GM21737 (cell line): ENCODE data around the gene KIF20A.
"Not testable (repeated sequence)": the region's sequence is repeated elsewhere in the genome, so short reads cannot be mapped to it uniquely, and the experiment has no call there.

ENCODE experiments used
- ATAC-seq: cut with Tn5 transposase; IDR thresholded peaks from one replicate; pipeline ENCODE4 v1.9.1; 2021; ENCODE audit warnings: mild to moderate bottlenecking, moderate library complexity; ENCODE audit not compliant: unreplicated experiment

Gene KIF20A

DNA sequence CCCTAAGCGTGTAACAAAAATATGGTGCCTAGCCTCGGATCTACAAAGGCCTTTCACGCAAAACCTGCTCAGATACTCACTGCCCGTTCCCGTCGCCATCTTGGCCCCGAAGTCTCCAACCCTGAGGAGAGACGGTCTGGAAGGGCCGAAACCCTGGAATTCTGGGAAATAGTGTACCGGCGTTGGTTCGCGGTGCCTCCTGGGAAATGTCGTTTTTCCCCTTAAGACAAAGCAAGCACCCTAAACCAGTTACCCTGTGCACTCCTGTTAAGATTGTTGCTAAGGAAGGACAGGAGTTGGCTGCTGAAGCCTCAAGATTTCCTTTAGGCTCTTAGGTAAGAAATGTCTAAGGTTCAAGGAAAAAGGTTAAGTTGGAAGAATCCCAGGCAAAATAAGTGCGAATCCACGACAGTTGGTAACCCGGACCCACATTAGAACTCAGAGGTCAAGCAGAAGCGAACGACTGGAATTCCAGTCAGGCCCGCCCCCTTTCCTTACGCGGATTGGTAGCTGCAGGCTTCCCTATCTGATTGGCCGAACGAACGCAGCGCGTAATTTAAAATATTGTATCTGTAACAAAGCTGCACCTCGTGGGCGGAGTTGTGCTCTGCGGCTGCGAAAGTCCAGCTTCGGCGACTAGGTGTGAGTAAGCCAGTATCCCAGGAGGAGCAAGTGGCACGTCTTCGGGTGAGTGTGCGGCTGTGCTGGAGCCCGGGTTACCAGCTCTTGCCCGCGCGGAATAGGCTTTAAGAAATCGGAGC lies at the start of gene KIF20A, which contains the start of gene BRD8:
TSS of gene KIF20A (plus strand) at position 597 of the 761 bp plus-strand sequence. CDS start 569 bp downstream, outside the sequence.
TSS of gene BRD8 (minus strand) at position 115 of the 761 bp plus-strand sequence. CDS start at position 99, 16 bp downstream.
- ATAC-seq, result peak; percentile 84

DNA sequence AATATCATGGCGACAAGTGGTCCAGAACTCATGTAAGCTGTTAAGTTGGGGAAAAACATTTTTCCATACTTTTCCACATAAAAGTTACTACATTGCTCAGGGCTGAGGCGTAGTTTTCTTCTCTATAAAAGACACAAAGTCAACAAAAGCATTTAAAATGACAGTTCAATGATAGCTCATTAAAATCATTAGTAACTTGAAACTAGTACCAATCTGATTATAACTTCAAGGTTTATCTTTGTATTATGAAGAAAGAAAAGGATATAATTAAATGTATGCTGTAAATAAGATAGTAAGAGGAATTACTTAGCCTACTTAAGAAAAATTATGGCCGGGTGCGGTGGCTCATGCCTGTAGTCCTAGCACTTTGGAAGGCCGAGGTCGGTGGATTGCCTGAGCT lies 49.6 kb upstream of the KIF20A start:
- no peak for ATAC-seq

- no peak for ATAC-seq
These were observed 46.4 kb upstream of the KIF20A start for GRCh38 chr5:138132543-138132942.

GRCh38 chr5:138138949-138139780 lies 39.7 kb upstream of the KIF20A start, which contains the start of gene NME5:
NME5 (minus strand) TSS chr5:138139428; CDS start chr5:138138780, 648 bp downstream.
- ATAC-seq, result no peak

DNA sequence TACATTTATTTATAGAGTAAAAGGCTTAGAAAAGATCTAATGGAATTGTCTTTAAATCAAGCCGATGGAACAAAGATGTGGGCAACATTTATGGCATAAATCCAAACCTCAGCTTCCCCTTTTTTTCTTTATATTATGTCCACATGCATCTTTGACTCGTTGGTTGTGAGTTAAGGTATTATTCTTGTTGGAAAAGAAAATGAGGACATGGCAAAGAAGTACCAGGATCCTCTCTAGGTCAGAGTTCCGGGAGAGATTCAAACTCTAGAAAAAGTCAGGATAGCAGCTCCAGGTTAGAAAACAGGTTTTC lies 39.2 kb upstream of the KIF20A start:
- no peak for ATAC-seq

- ATAC-seq, result no peak
These were observed 38.6 kb upstream of the KIF20A start for GRCh38 chr5:138140268-138140667.

DNA sequence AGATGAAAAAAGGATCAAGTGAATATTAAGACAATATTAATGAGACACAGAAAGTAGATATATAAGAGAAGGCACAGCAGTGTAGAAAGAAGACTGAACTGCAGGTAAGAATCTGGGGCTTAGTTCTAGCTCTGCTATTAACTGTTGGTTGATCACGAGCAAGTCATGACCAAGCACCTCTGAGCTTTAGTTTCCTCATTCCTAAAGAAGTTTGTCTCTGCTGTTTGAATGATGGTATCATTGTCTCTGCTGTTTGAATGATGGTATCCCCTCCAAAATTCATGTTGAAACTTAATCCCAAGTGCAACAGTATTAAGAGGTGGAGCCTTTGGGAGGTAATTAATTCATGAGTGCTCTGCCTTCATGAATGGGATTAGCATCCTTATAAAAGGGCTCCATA lies 37.2 kb upstream of the KIF20A start:
- no peak for ATAC-seq

GRCh38 chr5:138143578-138143977 lies 35.3 kb upstream of the KIF20A start:
- not testable (repeated sequence) for ATAC-seq

- ATAC-seq, result no peak
These were observed 30.1 kb upstream of the KIF20A start for GRCh38 chr5:138148811-138149210.

- no peak for ATAC-seq
These were observed 29.4 kb upstream of the KIF20A start for GRCh38 chr5:138149530-138149929.

DNA sequence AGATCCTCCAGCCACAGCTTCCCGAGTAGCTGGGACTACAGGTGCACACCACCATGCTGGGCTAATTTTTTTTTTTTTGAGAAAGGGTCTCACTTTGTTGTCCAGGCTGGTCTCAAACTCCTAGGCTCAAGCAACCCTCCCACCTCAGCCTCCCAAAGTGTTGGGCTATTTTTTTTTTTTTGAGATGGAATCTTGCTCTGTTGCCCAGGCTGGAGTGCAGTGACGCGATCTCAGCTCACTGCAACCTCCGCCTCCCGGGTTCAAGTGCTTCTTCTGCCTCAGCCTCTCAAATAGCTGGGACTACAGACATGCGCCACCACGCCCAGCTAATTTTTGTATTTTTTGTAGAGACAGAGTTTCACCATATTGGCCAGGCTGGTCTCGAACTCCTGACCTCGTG lies 22.9 kb upstream of the KIF20A start:
- not testable (repeated sequence) for ATAC-seq

GRCh38 chr5:138157626-138158025 lies 21.3 kb upstream of the KIF20A start:
- no peak for ATAC-seq

DNA sequence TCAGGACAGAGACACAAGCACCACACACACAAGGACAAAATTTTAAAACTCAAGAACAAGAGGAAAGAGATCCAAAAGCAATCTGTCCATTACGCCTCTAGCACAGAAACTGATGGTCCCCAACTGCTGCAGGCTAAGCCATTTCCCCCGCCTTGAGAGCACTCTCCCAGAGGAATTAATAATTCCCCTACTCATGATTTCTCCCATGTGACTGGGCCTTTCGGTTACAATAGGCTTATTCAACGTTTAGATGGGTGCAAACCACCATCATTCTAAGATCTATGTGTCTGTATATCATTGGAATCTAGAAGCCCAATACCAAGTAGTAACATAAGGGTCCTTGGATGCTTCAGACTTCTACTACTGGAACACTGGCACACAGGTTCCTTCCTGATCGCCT lies 19.2 kb upstream of the KIF20A start:
- no peak for ATAC-seq

DNA sequence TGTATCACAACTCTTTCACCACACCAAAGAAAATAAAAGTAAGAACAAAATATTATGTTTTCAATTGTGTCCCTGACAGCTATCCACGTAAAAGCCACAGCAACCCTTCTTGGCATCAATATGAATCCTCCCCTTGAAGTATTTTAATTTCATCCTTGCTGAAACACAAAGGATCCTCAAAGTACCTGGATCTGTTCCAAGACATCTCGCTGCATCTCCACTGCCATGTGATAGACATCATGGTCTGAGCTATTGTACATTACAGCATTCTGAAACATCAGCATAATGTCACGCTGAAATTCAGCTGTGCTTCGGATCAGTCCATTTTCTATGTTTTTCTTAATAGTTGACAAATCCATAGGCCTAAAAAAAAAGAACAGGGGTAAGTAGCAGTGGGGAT lies 18.2 kb upstream of the KIF20A start:
- no peak for ATAC-seq

- no peak for ATAC-seq
These were observed 15.2 kb upstream of the KIF20A start for GRCh38 chr5:138163721-138164120.

GRCh38 chr5:138169124-138169523 lies 9.8 kb upstream of the KIF20A start:
- ATAC-seq, result no peak

DNA sequence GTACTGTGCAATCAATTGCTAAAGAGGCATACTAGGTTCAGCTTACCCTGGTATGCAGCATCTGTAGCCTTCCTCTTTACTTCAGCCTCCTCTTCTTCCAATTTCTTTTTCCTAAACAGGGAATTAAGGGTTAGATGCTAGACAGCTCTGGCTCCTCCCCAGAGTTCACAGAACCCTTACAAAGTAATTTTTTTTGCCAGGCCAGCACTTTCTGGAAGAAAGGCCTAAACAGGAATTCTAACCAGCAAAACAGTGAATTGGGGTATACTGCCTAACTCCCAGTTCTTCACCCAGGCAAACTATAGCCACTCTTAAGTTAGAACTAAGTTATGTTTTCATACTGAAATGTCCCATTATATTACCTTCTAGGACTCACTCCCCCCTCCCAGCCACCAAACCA lies 8.6 kb upstream of the KIF20A start:
- no peak for ATAC-seq

DNA sequence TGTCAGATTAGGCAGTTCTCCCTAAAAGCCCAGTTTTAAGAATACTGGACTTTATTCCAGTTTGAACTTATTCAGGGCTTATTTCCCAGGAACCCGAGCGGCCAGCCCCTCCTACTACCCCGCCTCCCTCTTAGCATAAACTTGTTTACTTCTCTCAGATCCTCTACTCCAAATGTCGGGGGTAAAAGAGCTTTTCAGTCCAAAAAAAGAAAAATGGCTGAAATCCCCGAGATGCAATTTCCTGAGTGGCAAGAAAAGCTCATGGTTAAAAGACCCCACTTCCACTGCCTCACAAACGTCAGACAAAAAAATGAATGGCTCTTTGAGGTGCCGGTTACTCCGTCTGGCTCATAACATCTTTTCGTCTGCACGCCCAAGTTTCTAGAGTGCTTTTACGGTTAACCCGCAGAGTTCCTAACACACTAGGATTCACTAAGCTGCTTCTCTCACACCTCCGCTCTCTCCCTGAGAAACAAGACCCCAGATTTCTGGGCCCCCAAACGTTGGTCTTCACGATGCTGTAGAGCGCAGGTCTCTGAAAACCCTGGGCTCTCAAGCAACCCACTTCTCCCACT lies 884 bp upstream of the KIF20A start:
- no peak for ATAC-seq

DNA sequence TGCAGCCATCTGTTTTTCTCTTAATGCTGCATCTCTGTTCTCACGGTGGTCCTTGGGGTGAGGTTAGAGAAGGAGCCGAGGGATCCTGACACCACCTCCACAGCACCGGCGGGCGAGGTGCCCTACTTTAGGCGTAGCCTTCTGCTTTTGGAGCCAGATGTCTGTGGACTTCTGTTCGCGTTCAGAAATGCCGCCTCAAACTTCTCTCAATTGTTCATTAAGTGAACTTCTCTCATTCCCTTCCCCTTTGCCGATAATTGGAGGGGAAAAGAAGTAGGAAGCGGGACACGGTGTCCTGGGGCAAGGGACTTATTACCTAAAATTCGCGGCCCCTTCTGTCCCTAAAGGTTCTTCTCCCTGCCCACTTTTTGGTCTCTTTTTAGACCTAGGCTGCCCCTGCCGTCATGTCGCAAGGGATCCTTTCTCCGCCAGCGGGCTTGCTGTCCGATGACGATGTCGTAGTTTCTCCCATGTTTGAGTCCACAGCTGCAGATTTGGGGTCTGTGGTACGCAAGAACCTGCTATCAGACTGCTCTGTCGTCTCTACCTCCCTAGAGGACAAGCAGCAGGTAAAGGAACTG lies 455 bp downstream of the KIF20A start:
- ATAC-seq, result no peak

DNA sequence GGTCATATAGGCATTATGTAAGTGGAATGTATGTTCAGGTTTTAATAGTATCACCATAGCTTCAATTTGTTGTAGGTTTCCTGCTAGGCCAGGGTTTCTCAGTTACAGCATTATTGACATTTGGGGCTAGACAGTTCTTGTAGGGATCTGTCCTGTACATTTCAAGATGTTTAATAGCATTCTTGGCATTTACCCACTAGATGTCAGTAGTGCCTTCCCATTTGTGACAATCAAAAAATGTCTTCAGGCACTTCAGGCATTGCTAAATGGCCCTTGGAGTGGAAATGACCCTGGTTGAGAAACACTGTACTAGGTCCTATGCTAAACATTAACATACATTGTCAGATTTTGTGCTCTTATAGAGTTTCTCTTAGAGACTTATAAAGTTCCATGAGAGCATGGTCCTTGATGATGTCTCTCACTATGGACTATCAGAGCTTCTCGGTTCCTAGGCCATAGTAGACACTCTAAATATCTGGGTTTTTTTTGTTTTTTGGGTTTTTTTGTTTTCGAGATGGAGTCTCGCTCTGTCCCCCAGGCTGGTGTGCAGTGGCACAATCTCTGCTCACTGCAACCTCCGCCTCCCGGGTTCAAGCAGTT lies 1.4 kb downstream of the KIF20A start:
- ATAC-seq, result no peak

GRCh38 chr5:138180841-138181240 lies 1.9 kb downstream of the KIF20A start:
- no peak for ATAC-seq
